GM19467 (cell line): ENCODE data around the gene STX16.

Experiments
- ATAC-seq: cut with Tn5 transposase; IDR thresholded peaks from one replicate; pipeline ENCODE4 v1.9.1; 2021; ENCODE audit warnings: mild to moderate bottlenecking, moderate library complexity; ENCODE audit not compliant: unreplicated experiment

Gene STX16

GRCh38 chr20:58695895-58696375, 44.9 kb downstream of the STX16 start:
- ATAC-seq, result no peak

- no peak for ATAC-seq
Observed at GRCh38 chr20:58696411-58696961, 45.4 kb downstream of the STX16 start.

GRCh38 chr20:58697201-58697866, 46.3 kb downstream of the STX16 start:
- ATAC-seq, result no peak

GRCh38 chr20:58697867-58698703, 47.0 kb downstream of the STX16 start:
- no peak for ATAC-seq

GRCh38 chr20:58698741-58699622, 47.9 kb downstream of the STX16 start:
- ATAC-seq, result no peak

GRCh38 chr20:58699623-58700107, 48.6 kb downstream of the STX16 start:
- ATAC-seq, result no peak

GRCh38 chr20:58700121-58700821, 49.2 kb downstream of the STX16 start:
- no peak for ATAC-seq

- no peak for ATAC-seq
Observed at GRCh38 chr20:58700823-58701222, 49.7 kb downstream of the STX16 start.

GRCh38 chr20:58701431-58702160, 50.5 kb downstream of the STX16 start:
- no peak for ATAC-seq

GRCh38 chr20:58702161-58702510, 51.1 kb downstream of the STX16 start:
- no peak for ATAC-seq

- no peak for ATAC-seq
Observed at GRCh38 chr20:58702859-58703648, 52.0 kb downstream of the STX16 start.

GRCh38 chr20:58703765-58704371, 52.8 kb downstream of the STX16 start:
- no peak for ATAC-seq

- no peak for ATAC-seq
Observed at GRCh38 chr20:58705208-58705926, 54.3 kb downstream of the STX16 start.

GRCh38 chr20:58706150-58706892, 55.2 kb downstream of the STX16 start:
- no peak for ATAC-seq

GRCh38 chr20:58706975-58707681, 56.0 kb downstream of the STX16 start:
- ATAC-seq, result no peak

GRCh38 chr20:58707770-58708169, 56.7 kb downstream of the STX16 start:
- no peak for ATAC-seq
